Left hindlimb (tissue), 1 donor: ENCODE results near the gene GCNA.
"Not testable (repeated sequence)": the region's sequence is repeated elsewhere in the genome, so short reads cannot be mapped to it uniquely, and the experiment has no call there.

Source experiments
- DNase-seq: peaks from one replicate; pipeline ENCODE4 v3.0.0-alpha.2; 2018

The GCNA gene

DNA sequence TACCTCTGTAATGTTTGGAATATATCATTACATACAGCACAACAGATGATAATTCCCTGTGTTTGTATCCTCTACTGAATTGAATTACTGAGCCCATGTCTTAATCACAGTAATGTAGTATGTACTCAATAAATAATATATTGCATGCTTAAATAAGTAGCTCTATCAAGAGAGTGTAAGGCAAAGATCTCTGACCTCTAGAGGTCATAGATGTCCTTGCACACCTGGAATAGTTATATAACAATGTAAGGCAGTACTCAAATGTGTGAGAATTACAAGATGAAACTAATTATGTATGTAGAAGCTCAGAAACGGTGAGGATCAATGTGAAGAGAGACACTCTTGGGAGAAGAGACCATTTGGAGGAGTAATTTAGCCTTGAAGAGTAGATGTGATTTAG is 14.3 kb upstream of the GCNA start:
- no peak for DNase-seq

- DNase-seq: no peak
These were observed 12.7 kb upstream of the GCNA start for GRCh38 chrX:71565474-71566041.

DNA sequence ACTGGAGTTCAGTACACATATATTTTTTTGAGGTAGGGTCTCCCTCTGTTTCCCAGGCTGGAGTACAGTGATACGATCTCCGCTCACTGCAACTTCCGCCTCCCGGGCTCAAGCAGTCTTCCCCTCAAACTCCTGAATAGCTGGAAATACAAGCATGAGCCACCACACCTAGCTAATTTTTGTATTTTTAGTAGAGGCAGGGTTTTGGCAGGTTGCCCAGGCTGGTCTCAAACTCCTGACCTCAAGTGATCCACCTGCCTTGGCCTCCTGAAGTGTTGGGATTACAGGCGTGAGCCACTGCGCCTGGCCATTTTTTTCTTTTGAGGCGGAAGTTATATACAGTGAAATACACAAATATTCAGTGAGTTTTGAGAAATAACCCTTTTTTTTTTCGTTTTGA is 6.8 kb upstream of the GCNA start:
- not testable (repeated sequence) for DNase-seq

GRCh38 chrX:71573590-71573989 is 4.6 kb upstream of the GCNA start:
- DNase-seq: no peak

DNA sequence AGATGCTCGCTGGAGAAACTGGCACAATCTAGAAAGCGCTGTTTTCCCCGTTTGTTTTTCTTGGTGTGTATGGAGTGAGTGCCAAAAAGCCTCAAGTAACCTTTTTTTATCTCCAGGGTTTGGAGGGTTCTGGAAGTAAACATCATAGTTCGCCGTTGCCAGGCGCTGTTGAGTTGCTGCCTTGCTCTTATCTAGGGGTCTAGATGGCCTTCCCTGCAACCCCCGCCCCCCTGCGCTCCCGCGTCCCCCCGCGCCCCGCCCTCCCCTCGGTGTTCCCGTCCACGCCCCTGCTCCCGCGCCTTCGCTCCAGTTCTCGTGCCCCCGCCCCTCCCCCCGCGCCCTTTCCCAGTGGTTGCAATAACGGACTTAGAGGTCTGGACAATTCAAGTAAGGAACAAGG is 555 bp upstream of the GCNA start:
- no peak for DNase-seq

GRCh38 chrX:71579136-71579989 is 1.1 kb downstream of the GCNA start:
- DNase-seq: no peak

DNA sequence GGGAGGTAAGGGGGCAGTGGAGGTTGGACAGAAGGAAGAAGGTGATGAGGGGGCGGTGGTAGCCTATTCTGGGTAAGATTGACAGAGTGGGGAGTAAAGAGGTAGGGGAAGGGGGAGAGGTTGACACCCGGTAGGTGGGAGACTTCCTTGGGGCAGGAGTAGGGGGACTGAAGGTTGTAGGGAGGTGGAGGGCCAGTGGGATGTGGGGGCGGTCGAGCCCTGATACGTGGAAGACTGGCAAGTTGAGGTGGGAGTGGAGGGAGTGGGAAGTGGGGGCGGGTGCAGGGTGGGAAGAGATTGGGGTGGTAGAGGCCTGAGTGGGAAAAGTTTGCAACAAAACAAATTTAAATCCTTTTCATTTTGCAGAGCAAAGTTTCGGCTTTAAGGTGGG is 1.7 kb downstream of the GCNA start:
- DNase-seq: no peak

- DNase-seq: no peak
These were observed 3.0 kb downstream of the GCNA start for GRCh38 chrX:71581210-71581609.

DNA sequence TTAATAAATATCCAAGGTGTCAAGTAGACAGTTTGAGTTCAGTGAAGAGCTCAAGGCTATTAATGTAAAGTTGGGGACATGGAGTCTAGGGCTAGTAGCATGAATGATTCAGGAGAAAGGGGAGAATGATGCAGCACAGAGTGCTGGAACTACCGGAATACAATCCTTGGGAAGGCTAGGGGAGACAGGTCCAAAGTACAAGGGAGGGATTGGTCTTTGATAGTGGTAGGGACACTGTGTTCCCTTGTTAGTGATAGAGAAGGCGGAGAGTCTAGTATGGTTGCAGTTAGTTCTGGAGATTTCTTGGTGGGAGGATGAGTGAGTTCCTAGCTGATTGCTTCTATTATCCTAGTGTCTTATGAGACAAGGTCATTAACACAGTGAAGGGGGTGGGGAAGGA is 8.7 kb downstream of the GCNA start:
- DNase-seq: no peak

DNA sequence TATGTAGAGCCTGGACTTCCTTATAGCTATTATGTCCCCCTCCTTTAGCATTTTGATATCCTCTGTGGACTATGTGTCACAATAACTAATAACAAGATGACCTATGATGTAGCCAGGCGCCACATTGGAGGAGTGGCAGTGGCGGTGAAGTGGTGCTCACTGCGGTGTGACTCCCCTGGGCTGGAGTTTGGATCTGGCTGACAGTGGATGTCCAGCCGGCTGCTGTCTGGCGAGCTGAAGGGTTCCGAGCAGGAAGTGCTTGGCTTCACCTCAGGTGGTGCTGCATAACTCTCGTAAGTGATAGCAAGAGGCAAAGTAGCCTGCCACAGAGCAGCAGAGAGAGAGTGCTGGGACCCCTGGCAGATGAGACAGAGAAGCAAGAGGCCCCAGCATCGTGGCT is 15.0 kb downstream of the GCNA start:
- not testable (repeated sequence) for DNase-seq

GRCh38 chrX:71599965-71600364 is 21.7 kb downstream of the GCNA start:
- no peak for DNase-seq

GRCh38 chrX:71603618-71604017 is 25.4 kb downstream of the GCNA start:
- no peak for DNase-seq

DNA sequence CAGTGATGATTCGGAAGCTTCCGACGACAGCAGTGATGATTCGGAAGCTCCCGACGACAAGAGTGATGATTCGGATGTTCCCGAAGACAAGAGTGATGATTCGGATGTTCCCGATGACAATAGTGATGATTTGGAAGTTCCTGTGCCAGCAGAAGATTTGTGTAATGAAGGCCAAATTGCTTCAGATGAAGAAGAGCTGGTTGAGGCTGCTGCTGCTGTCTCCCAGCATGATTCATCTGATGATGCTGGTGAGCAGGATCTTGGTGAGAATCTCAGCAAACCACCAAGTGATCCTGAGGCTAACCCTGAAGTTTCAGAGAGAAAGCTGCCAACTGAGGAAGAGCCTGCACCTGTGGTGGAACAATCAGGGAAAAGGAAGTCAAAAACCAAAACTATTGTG is 25.9 kb downstream of the GCNA start:
- no peak for DNase-seq

GRCh38 chrX:71604796-71605568 is 26.7 kb downstream of the GCNA start:
- no peak for DNase-seq

DNA sequence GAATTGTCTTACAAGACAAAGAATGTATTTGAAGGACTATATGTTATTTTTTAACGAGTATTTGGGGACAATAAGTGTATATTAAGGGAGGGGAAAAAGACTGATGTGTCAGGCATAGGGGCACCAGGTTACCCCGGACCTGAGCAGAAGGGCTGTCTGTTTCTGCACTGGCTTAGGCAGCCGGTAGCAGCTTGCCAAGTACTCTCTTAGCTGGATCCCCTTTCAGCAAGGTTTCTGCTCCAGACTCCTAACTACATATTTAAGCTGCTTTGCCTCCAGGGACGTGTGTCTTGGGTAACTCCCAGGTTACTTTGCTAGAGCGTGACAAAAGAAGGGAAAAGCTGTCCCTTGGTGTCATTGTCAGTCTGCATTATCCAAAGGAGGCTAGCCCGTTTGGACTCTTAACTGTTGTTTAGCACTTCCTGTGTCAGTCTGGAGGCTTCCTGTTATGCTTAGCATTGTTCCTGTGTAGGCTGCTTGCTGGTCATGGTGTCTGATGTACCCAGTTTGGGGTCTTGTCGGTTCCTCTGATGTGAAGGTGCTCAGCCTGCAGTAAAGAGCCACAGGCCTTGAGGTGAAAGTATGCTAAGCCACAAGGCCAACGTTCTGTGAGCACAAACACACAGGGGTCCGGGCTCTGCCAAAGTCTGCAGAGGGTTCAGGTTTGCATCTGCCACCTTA is 28.4 kb downstream of the GCNA start:
- DNase-seq: no peak

GRCh38 chrX:71607488-71607887 is 29.3 kb downstream of the GCNA start:
- DNase-seq: no peak

DNA sequence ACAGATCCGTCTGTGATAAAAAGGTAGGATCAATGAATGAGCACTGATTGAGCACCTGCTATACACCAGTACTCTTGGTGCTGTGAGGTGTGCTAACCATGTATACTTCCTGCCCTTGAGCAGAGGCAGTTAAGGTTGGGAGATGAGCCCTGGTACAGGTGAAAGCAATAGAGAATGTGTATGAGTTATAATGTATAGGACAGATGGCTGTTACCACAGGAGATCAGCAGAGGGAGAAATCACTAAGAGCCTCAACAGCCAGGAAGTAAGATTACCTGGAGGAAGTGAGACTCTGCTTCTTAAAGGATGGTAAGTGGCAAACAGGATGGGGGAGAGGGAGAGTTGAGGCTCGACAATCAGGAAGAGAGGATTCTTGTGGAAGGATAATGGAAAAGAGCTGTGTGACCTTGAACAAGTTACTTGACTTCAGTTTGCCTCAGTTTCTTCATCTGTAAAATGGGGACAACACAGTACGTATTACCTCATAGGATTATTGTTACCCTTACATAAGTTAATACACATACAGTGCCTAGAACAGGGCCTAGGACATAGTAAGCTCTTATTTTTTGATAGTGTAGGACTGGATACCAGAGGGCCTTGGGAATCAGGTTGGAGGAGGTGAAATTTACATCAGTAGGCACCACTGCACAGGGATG is 31.0 kb downstream of the GCNA start:
- no peak for DNase-seq

GRCh38 chrX:71611736-71612135 is 33.5 kb downstream of the GCNA start:
- DNase-seq: not testable (repeated sequence)

- no peak for DNase-seq
These were observed 34.0 kb downstream of the GCNA start for GRCh38 chrX:71612256-71612655.

DNA sequence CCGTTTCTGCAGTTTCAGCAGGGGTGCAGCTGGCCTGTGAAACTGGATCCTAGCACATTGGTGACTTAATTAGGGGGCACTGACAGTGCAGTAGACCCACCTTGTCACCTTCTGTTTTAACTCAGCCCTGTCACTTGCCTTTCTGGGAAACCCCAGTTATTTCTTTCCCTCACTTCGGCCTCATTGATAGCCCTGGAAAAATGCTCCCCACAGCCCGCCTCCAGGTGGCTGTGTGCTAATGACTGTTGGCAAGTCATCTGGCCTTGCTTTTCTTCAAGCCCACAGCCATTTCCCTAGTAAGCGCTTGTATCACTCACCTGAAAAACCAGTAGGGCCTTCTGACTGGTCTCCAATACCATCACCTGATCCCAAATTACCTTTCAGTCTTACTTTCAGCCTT is 36.8 kb downstream of the GCNA start:
- DNase-seq: no peak

DNA sequence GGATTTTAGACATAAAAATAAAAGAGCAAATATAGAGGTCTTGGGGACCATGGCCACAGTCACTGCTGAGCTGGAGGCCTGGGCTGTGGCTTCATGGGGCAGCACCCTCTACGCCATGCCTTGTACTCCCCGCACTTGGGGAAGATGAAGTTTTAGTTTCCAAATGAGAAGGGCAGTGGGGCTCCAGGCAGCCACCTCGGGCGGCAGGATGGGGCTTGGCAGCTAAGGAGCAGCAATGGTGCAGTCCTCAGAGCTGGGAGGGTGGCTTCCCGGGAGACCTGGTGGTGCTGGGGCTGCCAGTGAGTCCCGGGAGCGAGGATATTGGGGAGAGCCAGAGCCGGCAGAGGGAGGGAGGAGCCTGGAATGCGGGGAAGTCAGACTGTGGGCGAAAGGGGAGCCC is 37.7 kb downstream of the GCNA start:
- DNase-seq: no peak

GRCh38 chrX:71616672-71617529 is 38.7 kb downstream of the GCNA start:
- DNase-seq: no peak
